Glomerular visceral epithelial cell (primary cell): ENCODE data around the gene IFT81.

Experiments used
- DNase-seq: peaks from one replicate; pipeline ENCODE4 v3.0.0-alpha.2; 2016; ENCODE audit errors: extremely low spot score

The IFT81 gene

DNA sequence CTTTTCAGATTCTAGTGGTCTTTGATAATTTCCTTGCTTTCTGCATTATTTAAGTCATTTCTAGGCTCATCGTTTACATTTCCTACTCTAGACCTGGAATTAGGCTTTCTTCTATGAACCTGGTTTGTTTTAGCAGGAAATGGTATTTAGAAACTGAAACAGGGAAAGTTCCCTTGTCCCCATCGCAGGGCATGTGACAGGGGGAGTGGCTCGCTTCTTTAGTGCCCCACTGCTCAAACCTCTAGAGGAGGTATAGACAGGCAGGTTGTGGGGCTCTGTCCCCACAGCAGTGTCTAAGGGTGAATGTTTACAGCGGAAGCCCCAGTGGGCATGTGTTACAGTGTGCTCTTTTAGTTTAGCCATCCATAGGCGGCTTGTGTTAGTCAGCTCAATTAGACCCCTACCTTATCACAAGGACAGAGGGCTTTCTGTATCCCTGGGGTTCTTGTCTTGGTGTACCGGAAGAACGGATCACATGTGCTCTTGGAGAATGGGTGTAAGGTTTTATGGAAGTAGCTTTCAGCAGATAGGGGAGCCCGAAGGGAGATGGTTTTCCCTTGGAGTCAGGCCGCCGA is 25.0 kb downstream of the IFT81 start:
- DNase-seq, result no peak

- DNase-seq, result no peak
These were observed 32.6 kb downstream of the IFT81 start for GRCh38 chr12:110156766-110157165.

DNA sequence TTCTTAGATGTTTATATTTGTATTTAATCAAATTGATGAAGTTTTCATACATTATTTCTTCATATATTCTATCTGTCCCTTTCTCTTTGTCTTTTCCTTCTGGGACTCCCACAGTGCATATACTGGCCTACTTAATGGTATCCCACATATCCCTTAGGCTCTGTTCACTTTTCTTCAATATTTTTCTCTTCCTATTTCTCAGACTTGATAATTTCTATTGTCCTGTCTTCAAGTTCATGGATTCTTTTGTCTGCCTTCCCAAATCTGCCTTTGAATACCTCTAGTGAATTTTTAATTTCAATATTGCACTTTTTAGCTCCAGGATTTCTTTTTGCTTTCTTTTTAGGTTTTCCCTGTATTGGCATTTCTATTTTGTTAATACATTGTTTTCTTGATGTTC is 33.4 kb downstream of the IFT81 start:
- DNase-seq, result no peak

DNA sequence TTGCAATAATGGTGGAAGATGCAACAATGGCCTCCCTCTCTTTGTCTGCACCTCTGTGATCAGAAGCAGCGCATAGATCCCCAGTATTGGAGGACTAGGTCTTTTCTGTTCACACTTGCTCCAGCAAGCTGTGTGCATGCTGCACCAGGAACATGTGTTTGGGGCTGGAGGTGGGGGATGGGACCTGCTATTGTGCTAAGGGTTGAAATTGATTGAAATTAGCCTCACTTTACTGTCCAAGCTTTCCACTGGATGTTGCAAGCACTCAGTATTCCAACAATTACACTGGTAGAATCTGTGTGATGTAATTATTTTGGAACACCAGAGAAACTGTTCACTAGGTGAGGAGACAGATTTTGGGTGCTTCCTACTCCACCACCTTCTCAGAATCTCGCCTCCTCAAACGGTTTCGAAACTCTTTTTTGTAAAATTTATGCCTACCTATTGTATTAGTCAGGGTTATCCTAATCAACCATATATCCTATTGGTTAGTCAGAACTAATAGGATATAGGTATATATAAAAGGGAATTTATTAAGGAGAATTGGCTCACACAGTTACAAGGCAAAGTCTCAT is 35.6 kb downstream of the IFT81 start:
- no peak for DNase-seq

GRCh38 chr12:110165540-110166159 is 41.5 kb downstream of the IFT81 start:
- DNase-seq, result no peak

- DNase-seq, result no peak
These were observed 44.7 kb downstream of the IFT81 start for GRCh38 chr12:110168732-110169455.

DNA sequence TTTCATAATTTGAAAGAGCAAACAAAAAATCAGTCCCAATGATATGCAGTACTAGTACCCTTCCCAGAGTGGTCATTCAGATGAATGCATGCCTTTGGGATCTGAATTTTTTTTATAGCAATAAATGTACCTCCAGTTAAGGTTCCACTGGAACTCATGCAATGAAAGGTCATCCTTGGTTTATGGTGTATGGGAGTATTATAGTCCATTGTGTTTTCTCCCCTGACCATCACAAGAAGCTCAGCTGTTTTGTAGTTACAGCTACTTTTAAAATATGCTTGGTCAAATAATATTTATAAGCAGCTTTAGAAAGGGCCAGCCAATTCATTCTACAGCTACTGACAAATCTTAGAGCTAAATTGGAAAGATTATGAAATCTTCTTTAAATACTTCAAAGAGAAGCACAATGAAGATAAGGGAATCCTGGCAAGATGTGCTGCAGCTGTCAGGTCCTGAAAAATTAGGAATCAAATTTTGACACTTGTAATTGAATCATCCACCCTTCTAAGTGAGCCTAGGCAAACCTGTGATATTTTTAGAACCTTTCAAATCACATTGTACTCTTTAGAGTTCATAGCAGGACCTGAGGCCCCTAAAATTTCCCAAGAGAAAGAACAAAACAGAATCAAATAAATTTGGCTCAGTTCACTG is 46.5 kb downstream of the IFT81 start:
- no peak for DNase-seq

GRCh38 chr12:110171186-110171538 is 47.0 kb downstream of the IFT81 start:
- no peak for DNase-seq

GRCh38 chr12:110171636-110172035 is 47.5 kb downstream of the IFT81 start:
- DNase-seq, result no peak

- DNase-seq, result no peak
These were observed 50.3 kb downstream of the IFT81 start for GRCh38 chr12:110174373-110174996.

GRCh38 chr12:110175201-110175600 is 51.0 kb downstream of the IFT81 start:
- DNase-seq, result no peak

DNA sequence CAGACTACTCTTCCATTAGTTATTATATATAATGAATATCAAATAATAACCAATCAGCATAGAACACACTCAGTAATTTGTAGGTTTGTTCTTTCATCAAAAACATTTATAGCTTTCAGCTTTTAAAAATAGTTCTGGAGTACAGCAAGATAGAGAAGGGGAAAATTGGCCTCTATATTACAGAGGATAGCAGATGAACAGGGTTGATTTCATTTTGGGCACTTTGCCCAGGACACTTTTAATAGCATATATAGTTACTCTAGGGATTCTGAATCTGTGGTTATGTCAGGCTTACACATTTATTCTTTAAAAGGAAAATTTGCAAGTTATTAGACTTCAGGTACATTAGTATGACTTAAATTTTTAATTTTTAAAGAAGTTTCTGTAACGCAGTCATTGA is 52.6 kb downstream of the IFT81 start:
- DNase-seq, result peak; percentile 10

- DNase-seq, result peak; percentile 41
These were observed 55.1 kb downstream of the IFT81 start for GRCh38 chr12:110179291-110179690.

DNA sequence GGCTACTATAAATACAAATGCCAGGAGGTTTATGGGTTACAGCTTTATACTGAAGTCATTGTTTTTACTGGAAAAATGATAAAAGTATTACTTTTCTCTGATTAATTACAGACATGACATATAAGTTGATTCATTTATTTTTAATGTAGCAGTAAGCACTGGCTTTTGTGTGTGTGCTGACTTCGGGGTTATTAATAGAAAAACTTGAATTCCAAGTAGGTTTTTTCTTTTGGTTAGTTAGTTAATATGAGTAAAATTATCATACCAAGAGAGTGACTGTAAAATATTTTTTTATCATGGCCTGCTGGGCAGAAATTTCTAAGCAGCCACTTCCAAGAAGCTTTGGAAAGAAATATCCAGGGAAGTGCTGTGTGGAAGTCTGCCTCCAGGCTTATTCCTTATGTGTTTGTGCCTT is 56.4 kb downstream of the IFT81 start:
- no peak for DNase-seq

GRCh38 chr12:110182281-110182680 is 58.1 kb downstream of the IFT81 start:
- no peak for DNase-seq

DNA sequence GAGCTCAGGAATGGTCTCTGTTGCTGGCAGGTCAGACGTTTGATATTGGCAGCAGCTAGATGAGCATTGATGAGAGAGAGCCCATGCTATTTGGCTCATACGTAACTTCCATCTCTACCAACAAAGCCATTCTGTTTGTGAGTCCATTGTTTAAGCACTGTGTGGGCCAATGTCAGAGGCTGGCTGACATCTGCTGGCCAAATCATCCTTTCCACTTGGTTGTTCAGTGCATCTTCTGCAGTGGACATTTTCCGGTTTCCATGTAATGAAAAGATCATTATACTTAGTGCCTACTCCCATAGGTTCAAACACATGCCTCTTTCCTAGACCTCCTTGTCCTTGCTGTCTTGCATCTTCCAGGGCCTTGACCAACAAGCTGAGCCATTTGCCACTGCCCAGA is 59.2 kb downstream of the IFT81 start:
- DNase-seq, result no peak

- no peak for DNase-seq
These were observed 61.5 kb downstream of the IFT81 start for GRCh38 chr12:110185626-110186025.

- DNase-seq, result no peak
These were observed 61.9 kb downstream of the IFT81 start for GRCh38 chr12:110186059-110186458.

GRCh38 chr12:110193196-110193595 is 69.0 kb downstream of the IFT81 start:
- no peak for DNase-seq

DNA sequence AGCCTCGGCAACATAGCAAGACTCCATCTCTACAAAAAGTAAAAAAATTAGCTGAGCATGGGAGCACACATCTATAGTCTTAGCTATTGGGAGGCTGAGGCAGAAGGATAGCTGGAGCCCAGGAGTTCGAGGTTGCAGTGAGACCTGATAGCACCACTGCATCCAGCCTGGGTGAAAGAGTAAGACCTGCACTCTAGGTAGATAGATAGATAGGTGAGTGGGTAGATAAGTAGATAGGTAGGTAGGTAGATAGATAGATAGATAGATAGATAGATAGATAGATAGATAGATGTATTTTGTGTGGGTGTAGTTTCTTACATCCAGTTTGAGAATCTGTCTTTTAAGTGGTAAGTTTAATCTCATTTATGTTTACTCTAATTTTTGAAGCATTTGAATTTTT is 72.8 kb downstream of the IFT81 start:
- DNase-seq, result no peak

GRCh38 chr12:110198386-110198785 is 74.2 kb downstream of the IFT81 start:
- no peak for DNase-seq
